ENCODE data around the gene DNM1L. TPM values are rescaled to one million over a fixed set of nuclear protein-coding genes. Genes with fewer than 3 reads are reported as not detected.

The DNM1L gene
- total and polyA plus RNA-seq, 9 of the 15 experiments (the other 6 are each of a cell fraction or from before 2014, with no cell fraction given): 24.1 to 82.8 (median 61.5) TPM

GRCh38 chr12:32755654-32756475 lies 76.8 kb downstream of the DNM1L start, which contains the start of gene YARS2 (continued):
- TF ChIP-seq, protein P1, sequence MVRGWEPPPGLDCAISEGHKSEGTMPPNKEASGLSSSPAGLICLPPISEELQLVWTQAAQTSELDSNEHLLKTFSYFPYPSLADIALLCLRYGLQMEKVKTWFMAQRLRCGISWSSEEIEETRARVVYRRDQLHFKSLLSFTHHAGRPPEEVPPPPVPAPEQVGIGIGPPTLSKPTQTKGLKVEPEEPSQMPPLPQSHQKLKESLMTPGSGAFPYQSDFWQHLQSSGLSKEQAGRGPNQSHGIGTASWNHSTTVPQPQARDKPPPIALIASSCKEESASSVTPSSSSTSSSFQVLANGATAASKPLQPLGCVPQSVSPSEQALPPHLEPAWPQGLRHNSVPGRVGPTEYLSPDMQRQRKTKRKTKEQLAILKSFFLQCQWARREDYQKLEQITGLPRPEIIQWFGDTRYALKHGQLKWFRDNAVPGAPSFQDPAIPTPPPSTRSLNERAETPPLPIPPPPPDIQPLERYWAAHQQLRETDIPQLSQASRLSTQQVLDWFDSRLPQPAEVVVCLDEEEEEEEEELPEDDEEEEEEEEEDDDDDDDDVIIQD (CRISPR knock-in tag; IDR thresholded peaks at IDR 0.05): no peak
- no peak for TF ChIP-seq SMAD4 (CRISPR knock-in tag; conservative IDR thresholded peaks at IDR 0.05)
- TF ChIP-seq SMARCC2 (IDR thresholded peaks at IDR 0.05; ENCODE audit: low read depth): no peak
- no peak for TF ChIP-seq NR3C1 (CRISPR knock-in tag; IDR thresholded peaks at IDR 0.05)
- no peak for TF ChIP-seq ZNF282 (CRISPR knock-in tag; IDR thresholded peaks at IDR 0.05)
- no peak for TF ChIP-seq ILK (tag; IDR thresholded peaks at IDR 0.05; ENCODE audit: borderline replicate concordance, low read depth)
- TF ChIP-seq BCL6 (CRISPR knock-in tag; IDR thresholded peaks at IDR 0.05): no peak
- peak; percentile 97 for TF ChIP-seq DEAF1 (CRISPR knock-in tag; IDR thresholded peaks at IDR 0.05)
- no peak for TF ChIP-seq HNRNPL (IDR thresholded peaks at IDR 0.05; ENCODE audit: low read depth, low read length)
- TF ChIP-seq, protein P2, sequence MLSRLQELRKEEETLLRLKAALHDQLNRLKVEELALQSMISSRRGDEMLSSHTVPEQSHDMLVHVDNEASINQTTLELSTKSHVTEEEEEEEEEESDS (CRISPR knock-in tag; IDR thresholded peaks at IDR 0.05): no peak
- no peak for TF ChIP-seq NCOA6 (IDR thresholded peaks at IDR 0.05)
- TF ChIP-seq ETS1 (conservative IDR thresholded peaks at IDR 0.05; ENCODE audit: control insufficient read depth, low read depth, low read length): 0 out of 2 replicates have a peak, but pooled peaks have one; percentile 51
- TF ChIP-seq, protein P3, sequence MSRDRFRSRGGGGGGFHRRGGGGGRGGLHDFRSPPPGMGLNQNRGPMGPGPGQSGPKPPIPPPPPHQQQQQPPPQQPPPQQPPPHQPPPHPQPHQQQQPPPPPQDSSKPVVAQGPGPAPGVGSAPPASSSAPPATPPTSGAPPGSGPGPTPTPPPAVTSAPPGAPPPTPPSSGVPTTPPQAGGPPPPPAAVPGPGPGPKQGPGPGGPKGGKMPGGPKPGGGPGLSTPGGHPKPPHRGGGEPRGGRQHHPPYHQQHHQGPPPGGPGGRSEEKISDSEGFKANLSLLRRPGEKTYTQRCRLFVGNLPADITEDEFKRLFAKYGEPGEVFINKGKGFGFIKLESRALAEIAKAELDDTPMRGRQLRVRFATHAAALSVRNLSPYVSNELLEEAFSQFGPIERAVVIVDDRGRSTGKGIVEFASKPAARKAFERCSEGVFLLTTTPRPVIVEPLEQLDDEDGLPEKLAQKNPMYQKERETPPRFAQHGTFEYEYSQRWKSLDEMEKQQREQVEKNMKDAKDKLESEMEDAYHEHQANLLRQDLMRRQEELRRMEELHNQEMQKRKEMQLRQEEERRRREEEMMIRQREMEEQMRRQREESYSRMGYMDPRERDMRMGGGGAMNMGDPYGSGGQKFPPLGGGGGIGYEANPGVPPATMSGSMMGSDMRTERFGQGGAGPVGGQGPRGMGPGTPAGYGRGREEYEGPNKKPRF (IDR thresholded peaks at IDR 0.05; ENCODE audit: low read depth, low read length): no peak
- no peak for TF ChIP-seq SPI1 (IDR thresholded peaks at IDR 0.05; ENCODE audit: borderline replicate concordance, low read depth, low read length)
- TF ChIP-seq CHD4 (IDR thresholded peaks at IDR 0.05; ENCODE audit: insufficient read depth, insufficient replicate concordance, low read depth, low read length, poor library complexity, severe bottlenecking): no peak
- no peak for TF ChIP-seq E2F4 (CRISPR knock-in tag; IDR thresholded peaks at IDR 0.05; ENCODE audit: low read depth)
- TF ChIP-seq SMARCA5 (IDR thresholded peaks at IDR 0.05): no peak
- TF ChIP-seq SMC3 (conservative IDR thresholded peaks at IDR 0.05; ENCODE audit: insufficient read depth, low read depth, low read length): peak; percentile 75
- no peak for TF ChIP-seq NFIC (IDR thresholded peaks at IDR 0.05)
- TF ChIP-seq ATF1 (CRISPR knock-in tag; IDR thresholded peaks at IDR 0.05): no peak
- TF ChIP-seq ATF1 (tag; IDR thresholded peaks at IDR 0.05): peak; percentile 85
